Choroid plexus epithelial cell (primary cell): Measurements from ENCODE around the gene BRINP2.

Experiments used
- DNase-seq: peaks from one replicate; pipeline ENCODE4 v3.0.0-alpha.2; 2010; ENCODE audit warnings: low read depth
- H3K4me3 ChIP-seq: 2 replicates; pipeline ENCODE4 v1.5.1; 2011; ENCODE audit warnings: low read depth, mild to moderate bottlenecking, control low read depth, low read length, moderate library complexity
- TF ChIP-seq, protein P1 (sequence below): conservative IDR thresholded peaks from 2 replicates; pipeline ENCODE4 v1.5.1; 2011; ENCODE audit warnings: low read depth, mild to moderate bottlenecking, control low read depth, inconsistent platforms, low read length, moderate library complexity

The BRINP2 gene

GRCh38 chr1:177219554-177220458 lies 49.0 kb downstream of the BRINP2 start:
- TF ChIP-seq, protein P1, sequence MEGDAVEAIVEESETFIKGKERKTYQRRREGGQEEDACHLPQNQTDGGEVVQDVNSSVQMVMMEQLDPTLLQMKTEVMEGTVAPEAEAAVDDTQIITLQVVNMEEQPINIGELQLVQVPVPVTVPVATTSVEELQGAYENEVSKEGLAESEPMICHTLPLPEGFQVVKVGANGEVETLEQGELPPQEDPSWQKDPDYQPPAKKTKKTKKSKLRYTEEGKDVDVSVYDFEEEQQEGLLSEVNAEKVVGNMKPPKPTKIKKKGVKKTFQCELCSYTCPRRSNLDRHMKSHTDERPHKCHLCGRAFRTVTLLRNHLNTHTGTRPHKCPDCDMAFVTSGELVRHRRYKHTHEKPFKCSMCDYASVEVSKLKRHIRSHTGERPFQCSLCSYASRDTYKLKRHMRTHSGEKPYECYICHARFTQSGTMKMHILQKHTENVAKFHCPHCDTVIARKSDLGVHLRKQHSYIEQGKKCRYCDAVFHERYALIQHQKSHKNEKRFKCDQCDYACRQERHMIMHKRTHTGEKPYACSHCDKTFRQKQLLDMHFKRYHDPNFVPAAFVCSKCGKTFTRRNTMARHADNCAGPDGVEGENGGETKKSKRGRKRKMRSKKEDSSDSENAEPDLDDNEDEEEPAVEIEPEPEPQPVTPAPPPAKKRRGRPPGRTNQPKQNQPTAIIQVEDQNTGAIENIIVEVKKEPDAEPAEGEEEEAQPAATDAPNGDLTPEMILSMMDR = no peak
- DNase-seq = no peak
- H3K4me3 ChIP-seq = no peak overlapping the region

GRCh38 chr1:177223359-177223758 lies 52.6 kb downstream of the BRINP2 start:
- H3K4me3 ChIP-seq = no peak overlapping the region
- TF ChIP-seq, protein P1 = no peak
- DNase-seq = no peak

DNA sequence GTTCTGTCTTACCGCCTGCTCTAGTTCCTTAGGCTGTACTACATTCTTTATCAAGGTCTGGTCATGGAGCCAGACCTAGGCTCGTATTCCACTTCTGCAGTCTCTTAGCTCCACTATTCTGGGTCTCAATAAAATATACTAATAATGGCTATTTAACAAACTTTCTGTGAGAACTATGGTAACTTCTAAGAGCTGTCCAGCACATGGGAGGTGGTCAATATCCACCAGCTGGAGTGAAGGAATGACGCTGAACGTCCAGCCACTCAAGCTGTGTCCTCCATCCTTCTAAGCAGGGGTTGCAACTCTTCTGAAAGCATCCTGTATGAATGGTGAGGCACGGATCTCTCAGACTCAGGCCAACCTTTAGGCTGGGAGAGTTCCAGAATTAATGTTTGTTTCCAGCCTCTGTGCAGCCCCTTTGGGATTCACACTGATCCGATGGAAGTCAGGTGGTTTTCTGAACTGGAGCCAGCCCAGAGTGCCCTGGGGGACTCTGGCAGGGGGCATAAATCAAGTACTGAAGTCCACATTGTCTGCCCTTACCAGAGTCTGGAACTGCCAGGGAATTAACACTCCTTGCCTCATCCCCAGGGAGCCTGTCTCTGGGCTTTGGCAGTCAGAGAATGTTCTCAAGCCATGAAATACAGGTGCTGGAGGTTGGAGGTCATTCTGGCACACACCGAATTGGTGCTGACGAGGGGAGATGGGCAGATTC lies 57.4 kb downstream of the BRINP2 start:
- H3K4me3 ChIP-seq = no peak overlapping the region
- TF ChIP-seq, protein P1 = no peak

GRCh38 chr1:177228693-177229065 lies 57.9 kb downstream of the BRINP2 start:
- no peak overlapping the region for H3K4me3 ChIP-seq
- TF ChIP-seq, protein P1 = no peak

More for the DNA sequence above, 57.4 kb downstream of the BRINP2 start:
- no peak for DNase-seq

GRCh38 chr1:177229781-177230180 lies 59.0 kb downstream of the BRINP2 start:
- H3K4me3 ChIP-seq = no peak overlapping the region
- TF ChIP-seq, protein P1 = no peak
- DNase-seq = no peak

More at GRCh38 chr1:177228693-177229065, 57.9 kb downstream of the BRINP2 start:
- DNase-seq = no peak

DNA sequence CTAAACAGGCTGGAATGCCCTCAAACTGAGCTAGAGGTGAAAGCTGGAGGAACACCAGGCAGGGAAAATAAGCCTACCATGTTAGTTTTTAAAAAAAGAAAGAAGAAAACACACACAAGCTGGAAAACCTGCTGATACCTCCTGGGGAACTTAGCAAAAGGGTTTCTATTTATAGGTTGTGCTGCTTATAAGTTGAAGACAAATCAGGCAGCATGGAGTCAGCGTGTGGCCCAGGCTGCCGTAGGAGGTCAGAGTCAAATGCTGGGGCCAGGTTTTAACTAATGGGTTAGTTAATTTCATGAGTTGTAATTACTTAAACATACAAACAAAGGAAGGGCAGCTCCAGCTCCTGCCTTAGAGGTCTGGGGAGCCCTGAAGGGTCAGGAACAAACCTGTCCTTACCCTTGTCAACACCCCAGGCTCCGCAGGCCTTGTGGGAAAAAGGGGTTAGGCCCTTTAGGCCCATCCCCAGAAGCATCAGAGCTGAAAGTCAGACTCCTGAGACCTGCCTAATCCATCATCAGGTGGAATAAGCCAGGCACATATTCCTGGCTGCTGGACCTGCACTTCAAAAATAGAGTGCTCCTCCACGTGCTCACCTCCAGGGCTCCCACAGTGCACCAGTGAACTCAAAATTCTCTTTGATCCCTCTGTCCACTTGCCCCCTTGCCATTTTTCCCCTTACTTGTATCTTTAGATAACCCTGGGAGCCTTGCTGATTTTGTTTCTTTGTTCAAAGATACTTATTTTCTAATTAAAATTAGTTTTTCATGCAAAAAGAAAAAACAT lies 59.7 kb downstream of the BRINP2 start:
- TF ChIP-seq, protein P1 = no peak
- no peak overlapping the region for H3K4me3 ChIP-seq
- no peak for DNase-seq
